Inflammatory macrophage treated with lipopolysaccharide for 1 hour (primary cell): ENCODE measurements around the gene COX8A.

Experiments used
- DNase-seq, 2 donors: peaks; one replicate each; pipeline ENCODE4 v3.0.0-alpha.2; 2020 to 2022

Gene COX8A

DNA sequence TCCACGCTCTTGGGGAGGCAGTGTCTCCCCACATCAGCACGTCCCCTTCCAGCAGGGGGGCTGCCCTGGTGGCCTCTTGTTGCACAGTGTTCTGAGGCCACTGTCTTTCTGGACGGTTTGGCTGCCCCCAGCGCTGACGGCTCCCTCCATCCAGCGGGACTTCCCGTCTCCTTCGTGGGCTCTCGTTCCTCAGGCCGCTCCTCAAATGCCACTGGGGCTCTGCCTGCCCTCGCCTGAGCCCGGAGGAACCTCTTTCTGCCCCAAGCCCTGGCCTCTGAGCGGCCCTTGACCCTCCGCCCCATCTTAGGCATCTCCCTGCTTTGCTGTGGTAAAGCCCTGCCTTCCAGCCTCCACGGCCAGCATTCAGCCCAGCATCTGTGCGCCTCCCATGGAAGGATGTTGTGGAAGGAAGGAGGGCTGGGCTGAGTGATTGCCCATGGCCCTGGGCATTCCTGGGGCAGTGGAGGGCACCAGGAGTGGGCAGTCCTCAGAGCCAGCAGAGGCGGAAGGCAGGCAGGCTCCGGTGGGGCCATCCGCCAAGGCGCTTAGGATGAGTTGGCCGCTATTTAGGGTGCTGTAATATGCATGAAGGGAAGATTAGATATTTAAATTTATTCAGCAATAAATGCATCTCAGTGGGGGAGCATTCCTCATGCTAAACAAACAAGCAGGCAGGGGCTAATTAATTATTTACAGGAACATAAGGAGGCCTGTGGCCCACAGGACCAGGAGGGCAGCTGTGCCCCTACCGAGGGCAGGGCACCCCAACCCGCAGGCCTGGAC is 29.6 kb downstream of the COX8A start:
- no peak for DNase-seq

DNA sequence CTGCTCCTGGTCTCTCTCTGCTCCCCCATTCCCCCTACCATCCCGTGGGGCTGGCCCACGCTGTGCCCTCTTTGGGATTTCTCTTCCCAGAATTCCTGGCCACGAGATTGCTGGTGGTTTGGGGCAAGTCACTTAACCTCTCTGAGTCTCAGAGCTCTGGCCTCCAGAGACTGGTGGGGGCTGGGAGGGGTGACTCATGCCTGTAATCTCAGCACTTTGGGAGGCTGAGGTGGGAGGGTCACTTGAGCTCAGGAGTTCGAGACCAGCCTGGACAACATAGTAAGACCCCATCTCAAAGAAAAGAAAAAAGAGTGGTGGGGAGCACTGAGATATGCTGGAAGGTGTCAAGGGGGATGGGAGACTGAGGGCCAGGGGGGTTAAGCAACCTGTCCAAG is 30.2 kb downstream of the COX8A start:
- DNase-seq: no peak

DNA sequence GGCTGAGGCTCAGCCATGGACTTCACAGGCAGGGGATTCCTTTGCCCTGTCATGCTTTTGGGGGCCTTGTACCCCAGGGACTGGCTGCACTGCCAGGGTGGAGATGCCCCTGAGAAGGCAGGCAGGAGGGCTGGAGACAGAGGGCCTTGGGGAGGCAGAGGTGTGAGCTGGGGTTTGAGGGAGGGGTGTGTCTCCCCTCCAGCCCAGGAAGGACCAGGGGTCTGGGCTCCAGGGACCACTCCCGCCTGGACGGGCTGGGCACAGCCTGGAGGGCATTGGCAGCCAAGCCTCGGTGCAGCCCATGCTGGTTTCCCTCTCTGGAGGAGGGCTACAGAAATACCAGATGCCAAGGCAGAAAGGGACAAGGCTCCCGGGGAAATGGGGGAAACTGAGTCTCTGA is 31.3 kb downstream of the COX8A start:
- no peak for DNase-seq

GRCh38 chr11:64006398-64006797 is 32.0 kb downstream of the COX8A start:
- no peak for DNase-seq

GRCh38 chr11:64007160-64007628 is 32.8 kb downstream of the COX8A start:
- peak; percentile 27 to 54 for DNase-seq

GRCh38 chr11:64007629-64008282 is 33.3 kb downstream of the COX8A start:
- DNase-seq: peak; percentile 37 to 48

GRCh38 chr11:64008283-64008913 is 34.0 kb downstream of the COX8A start:
- no peak for DNase-seq

DNA sequence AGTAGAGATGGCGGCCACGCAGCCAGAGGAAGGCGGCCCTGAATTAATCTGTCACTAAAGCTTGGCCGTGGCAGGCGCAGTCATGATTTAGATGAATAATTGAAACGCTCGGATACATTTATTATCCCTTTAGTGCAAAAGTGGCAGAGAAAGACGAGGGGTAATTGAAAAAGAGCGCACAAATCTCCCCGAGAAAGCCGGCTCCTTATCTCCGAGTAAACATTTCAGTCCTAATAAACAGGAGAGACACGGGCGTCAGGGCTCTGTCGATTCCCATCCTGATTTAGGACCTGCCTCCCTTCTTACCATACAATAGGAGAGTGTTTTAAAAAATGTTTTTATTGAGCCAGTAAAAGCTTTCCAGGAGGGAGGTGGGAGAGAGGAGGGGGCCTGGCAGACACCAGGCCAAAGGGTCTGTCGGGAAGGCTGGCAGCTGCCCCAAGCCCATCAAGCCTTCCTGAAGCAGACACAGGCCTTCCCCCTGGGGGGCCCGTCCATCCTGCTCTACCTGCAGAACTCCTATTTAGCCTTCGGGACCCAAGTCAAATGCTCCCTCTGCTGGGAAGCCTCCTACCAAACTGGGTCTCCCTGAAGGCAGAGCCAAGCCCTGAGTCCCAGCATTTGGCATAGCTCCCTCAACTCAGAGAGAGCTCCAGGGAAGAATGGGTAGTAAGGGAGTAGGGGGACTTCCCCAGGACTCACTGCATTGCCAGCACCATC is 34.7 kb downstream of the COX8A start:
- DNase-seq: no peak

DNA sequence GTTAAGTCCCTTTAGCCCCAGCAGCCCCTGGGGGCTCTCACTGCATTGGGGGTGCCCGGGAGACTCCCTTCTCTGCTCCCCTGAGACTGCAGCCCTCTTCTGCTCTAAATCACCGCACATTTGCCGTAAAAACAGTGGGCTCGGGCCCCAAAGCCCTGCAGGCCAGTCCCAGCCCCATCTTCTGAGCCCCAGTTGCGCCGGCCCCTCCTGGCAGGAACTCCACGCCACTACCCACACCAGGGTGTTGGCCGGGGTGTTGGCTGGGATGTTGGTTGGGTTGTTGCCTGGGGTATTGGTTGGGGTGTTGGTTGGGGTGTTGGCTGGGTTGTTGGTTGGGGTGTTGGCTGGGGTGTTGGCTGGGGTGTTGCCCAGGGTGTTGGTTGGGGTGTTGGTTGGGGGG is 35.3 kb downstream of the COX8A start:
- DNase-seq: no peak

DNA sequence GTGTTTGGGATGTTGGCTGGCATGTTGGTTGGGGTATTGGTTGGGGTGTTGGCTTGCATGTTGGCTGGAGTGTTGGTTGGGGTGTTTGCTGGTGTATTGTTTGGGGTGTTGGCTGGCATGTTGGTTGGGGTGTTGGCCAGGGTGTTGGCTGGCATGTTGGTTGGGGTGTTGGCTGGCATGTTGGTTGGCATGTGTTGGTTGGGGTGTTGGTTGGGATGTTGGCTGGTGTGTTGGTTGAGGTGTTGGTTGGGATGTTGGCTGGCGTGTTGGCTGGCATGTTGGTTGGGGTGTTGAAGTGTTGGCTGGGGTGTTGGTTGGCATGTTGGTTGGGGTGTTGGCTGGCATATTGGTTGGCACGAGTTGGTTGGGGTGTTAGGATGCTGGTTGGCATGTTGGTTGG is 36.4 kb downstream of the COX8A start:
- no peak for DNase-seq

- no peak for DNase-seq
Measured at GRCh38 chr11:64011371-64011770, 37.0 kb downstream of the COX8A start.

DNA sequence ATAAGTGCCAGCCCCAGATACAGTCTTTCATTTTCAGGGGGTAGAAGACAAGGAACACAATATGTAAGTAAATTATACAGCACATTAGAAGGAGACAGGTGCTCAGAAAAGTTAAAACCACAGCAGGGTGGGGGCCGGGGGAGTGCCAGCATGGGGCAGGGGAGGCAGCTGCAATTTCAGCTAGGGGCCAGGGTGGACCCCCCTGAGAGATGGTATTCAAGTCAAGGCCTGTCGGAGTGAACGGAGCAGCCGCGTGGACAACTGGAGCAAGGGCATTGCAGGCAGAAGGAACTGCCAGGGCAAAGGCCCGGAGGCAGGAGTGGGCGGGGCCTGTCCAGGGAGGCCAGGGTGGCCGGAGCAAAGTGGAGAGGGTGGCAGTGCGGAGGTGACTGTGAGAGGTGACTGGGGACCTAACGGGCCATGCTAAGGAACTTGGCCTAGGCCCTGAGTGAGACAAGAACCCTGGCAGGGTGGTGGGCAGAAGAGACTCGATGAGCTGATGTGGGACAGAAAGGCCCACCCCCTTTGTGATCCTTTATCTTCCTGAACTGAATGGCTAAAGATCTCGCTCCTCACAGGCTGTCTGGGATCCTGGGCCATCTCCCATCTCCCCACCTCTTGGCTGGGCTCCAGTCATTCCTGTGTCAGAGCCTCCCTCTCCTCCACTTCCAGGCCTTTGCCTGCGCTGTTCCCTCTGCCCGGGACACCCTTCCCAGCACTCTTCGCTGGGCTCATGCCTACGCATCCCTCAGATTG is 38.9 kb downstream of the COX8A start:
- DNase-seq: no peak

GRCh38 chr11:64014356-64014755 is 39.9 kb downstream of the COX8A start:
- DNase-seq: no peak

DNA sequence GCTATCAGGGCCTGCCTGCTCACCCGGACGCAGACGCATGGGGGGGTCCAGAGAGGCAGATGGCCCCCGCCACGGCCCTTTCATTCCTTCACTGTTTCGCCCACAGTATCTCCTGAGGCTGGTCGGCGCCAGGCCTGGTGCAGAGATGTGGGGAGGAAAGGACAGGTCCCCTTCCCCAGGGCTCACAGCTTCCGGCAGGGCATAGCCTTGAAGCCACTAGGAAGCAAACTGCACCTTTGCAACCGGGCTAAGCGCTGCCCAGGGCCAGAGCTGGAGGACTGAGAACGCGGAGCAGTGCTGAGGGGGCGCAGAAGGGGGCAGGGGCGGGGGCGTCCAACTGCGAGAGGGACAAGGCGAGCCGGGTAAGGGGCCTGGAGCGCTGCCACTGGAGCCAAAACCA is 41.1 kb downstream of the COX8A start:
- no peak for DNase-seq

DNA sequence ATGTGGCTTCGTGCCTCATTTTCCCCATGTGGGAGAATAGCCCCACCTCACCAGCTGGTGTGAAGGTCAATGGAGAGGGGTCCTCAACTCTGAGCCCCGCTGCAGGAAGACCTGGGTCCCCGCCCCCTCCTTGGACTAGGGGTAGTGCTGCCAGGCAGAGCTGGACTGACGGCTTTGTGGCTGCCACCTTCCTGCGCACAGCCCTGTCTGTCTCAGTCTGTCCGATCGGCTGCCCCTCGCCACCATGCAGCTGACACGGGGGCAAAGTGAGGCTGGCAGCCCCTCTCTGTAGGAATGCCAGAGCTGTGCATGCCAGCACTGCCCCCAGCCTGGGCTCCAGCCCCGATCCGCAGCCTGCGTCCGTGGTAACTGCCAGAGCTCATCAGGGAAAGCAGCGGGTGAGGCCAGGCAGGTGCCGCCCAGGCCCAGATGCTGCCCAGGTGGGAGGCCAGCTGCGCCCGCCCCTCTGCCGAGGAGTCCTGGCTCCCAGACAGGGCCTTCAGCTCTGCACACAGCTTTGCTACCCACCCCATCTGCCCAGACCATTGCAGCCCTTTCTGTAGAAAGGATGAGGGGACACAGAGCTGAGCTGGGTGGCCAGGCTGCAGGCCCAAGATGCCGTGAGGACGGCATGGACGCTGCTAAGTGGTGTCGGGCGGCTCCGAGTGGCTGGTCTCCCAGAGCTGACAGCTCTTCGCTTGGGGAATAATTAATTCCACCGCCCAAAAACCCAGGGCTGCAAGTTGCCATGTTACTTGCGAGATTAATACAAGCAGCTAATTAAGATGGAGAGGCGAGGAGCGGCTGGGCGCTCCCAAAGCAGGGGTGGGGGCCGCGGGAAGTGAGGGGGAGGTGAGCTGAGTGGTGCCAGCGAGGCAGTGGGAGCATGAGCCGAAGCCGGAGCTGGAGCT is 41.8 kb downstream of the COX8A start:
- no peak for DNase-seq

GRCh38 chr11:64017945-64018224 is 43.5 kb downstream of the COX8A start:
- no peak for DNase-seq

- no peak for DNase-seq
Measured at GRCh38 chr11:64018310-64018709, 43.9 kb downstream of the COX8A start.

- no peak for DNase-seq
Measured at GRCh38 chr11:64019106-64020037, 45.0 kb downstream of the COX8A start.

GRCh38 chr11:64020976-64021756 is 46.7 kb downstream of the COX8A start:
- DNase-seq: no peak

GRCh38 chr11:64021757-64022093 is 47.3 kb downstream of the COX8A start:
- no peak for DNase-seq
